Stomach (tissue), 4 donors: ENCODE measurements around the gene DLG2.

Experiments
- CTCF ChIP-seq, 7 experiments: fragments of 450-650 bp in 4 of 7; fragments of 200-600 bp in 3 of 7; sonication (generic) in 3 of 7; IDR thresholded peaks; one replicate each; pipeline ENCODE4 v1.5.1; 2016 to 2019; ENCODE audit warnings: antibody characterized with exemption in 7 of 7, control low read depth in 2 of 7, mild to moderate bottlenecking in 1 of 7
- EP300 ChIP-seq: sonication (generic); formaldehyde crosslinking; IDR thresholded peaks from one replicate; pipeline ENCODE4 v1.6.1; 2017; ENCODE audit warnings: antibody characterized with exemption

GRCh38 chr11:84590106-84590505 lies 1037.0 kb downstream of the DLG2 start:
- no peak for TF ChIP-seq CTCF (IDR thresholded peaks at IDR 0.05)
- TF ChIP-seq EP300: no peak
